Kidney epithelial cell (primary cell): Measurements from ENCODE around the gene FADS3. TPM values are rescaled to one million over a fixed set of nuclear protein-coding genes. Genes with fewer than 3 reads are reported as not detected.
A peak's percentile ranks its signal among the peaks of the same experiment; 100 is the strongest.

Source experiments
- DNase-seq: peaks from one replicate; pipeline ENCODE4 v3.0.0-alpha.2; 2010; ENCODE audit warnings: low read depth
- H3K27me3 ChIP-seq: 2 replicates; pipeline ENCODE4 v1.6.0; 2011; ENCODE audit warnings: low read length; ENCODE audit not compliant: control insufficient read depth, insufficient read depth
- H3K36me3 ChIP-seq: 2 replicates; pipeline ENCODE4 v1.5.1; 2011; ENCODE audit warnings: low read length; ENCODE audit not compliant: control insufficient read depth, insufficient read depth
- H3K4me3 ChIP-seq: 2 replicates; pipeline ENCODE4 v1.5.1; 2011; ENCODE audit warnings: low read depth, mild to moderate bottlenecking, control low read depth, low read length
- total RNA-seq: library from RNA; depleted of rRNA; stranded (reverse); fragments of >200 nt; gene quantifications from 2 replicates; pipeline ENCODE4 v1.2.3, GENCODE V29; 2015
- TF ChIP-seq, protein P1 (sequence below): IDR thresholded peaks from 2 replicates; pipeline ENCODE4 v1.5.1; 2011; ENCODE audit warnings: mild to moderate bottlenecking, moderate library complexity, low read length, control low read depth, inconsistent platforms; ENCODE audit not compliant: insufficient read depth, poor library complexity, severe bottlenecking

The FADS3 gene
- total RNA-seq, 1 donor from 2014 or later: 152 TPM

DNA sequence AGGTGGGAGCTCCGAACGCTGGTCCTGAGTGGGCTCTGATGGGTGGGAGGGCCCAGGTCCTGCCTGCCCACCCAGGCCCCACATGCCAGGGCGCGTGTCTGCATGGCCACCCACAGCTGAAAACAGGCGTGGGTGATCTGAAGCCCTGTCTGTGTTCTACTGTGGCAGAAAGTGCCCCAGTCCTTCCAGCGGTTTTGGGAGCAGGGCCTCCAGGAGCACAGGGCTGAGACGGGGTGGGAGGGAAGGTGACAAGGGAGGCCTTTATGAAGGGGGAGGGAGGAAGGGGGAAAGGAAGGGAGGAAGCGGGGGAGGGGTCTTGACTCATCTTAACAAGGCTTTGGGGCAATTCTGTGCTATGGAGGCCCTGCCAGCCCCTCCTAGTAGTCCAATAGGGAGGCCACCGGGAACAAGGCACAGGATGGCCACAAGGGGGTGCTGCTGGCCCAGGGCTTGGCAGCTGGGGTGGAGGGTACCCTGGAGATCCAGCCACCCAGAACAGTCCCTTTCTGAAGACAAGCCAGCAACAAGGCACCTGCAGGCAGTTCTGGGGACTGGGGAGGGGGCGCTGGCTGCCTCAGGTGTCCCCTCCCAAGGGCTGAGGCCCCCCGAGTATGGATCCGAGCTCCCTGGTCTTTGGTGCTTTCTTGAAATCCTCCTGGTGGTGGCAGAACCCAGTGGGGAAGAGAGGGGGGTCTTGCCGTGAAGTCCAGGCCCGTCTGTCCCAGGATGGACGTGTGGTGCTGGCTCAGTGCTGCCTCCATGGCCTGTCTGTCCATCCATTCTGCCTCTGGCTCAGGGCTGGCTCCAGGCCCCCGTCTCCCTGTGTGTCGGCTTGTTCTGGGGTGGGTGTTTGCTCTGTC, 6.3 kb upstream of the FADS3 start:
- Histone ChIP-seq H3K27me3 (no peaks in the 10 kb centered on the region), H3K4me3 (no peak overlapping the region), H3K36me3 (no peaks in the 10 kb centered on the region)
- TF ChIP-seq, protein P1, sequence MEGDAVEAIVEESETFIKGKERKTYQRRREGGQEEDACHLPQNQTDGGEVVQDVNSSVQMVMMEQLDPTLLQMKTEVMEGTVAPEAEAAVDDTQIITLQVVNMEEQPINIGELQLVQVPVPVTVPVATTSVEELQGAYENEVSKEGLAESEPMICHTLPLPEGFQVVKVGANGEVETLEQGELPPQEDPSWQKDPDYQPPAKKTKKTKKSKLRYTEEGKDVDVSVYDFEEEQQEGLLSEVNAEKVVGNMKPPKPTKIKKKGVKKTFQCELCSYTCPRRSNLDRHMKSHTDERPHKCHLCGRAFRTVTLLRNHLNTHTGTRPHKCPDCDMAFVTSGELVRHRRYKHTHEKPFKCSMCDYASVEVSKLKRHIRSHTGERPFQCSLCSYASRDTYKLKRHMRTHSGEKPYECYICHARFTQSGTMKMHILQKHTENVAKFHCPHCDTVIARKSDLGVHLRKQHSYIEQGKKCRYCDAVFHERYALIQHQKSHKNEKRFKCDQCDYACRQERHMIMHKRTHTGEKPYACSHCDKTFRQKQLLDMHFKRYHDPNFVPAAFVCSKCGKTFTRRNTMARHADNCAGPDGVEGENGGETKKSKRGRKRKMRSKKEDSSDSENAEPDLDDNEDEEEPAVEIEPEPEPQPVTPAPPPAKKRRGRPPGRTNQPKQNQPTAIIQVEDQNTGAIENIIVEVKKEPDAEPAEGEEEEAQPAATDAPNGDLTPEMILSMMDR: peak; percentile 92
- no peak for DNase-seq

- TF ChIP-seq, protein P1: no peak
- Histone ChIP-seq H3K27me3 (no peaks in the 10 kb centered on the region), H3K4me3 (no peak overlapping the region), H3K36me3 (no peaks in the 10 kb centered on the region)
- no peak for DNase-seq
These were observed 5.5 kb upstream of the FADS3 start for GRCh38 chr11:61896665-61897386.

DNA sequence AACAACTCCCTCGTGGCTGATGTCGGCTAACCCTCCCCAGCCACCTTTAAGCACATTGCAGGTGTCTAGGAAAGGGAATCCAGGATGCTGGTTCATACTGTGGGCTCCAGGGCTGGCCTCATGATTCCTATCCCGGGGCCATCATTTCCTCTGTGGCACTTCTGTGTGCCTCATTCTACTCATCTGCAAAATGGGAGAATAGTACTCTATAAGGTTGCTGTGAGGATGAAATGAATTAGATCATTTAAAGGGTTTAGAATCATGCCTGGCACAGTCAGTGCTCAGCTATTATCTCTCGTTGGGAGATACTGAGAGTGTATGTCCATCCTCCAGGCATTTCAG, 4.3 kb upstream of the FADS3 start:
- no peak for DNase-seq
- TF ChIP-seq, protein P1: no peak
- Histone ChIP-seq H3K36me3 (no peaks in the 10 kb centered on the region), H3K27me3 (no peaks in the 10 kb centered on the region), H3K4me3 (no peak overlapping the region)

DNA sequence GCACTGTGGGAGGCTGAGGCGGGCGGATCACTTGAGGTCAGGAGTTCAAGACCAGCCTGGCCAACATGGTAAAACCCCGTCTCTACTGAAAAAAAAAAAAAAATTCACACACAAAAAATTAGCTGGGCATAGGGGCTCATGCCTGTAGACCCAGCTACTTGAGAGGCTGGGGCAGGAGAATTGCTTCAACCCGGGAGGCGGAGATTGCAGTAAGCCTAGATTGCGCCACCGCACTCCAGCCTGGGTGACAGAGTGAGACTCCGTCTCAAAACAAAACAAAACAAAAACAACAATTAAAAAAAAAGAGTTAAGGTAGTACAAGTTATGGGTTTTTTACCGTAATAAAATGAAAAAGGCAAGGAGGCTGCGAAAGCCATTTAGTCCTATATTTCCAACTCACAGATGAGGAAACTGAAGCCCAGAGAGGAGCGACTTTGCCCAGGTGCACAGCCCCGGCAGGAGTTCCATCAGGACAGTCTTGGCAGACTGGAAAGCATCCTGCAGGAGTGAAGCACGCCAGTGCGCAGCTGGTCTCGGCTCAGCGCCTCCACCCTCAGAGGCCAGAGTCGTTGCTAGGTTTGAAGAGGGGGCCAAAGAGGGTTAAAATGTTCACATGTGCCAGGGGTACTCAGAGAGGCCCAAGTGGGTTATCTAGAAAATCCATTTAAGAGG, 3.8 kb upstream of the FADS3 start:
- TF ChIP-seq, protein P1: no peak
- H3K27me3 ChIP-seq: no peaks in the 10 kb centered on the region
- no peak overlapping the region for H3K4me3 ChIP-seq

GRCh38 chr11:61893981-61894380, 2.6 kb upstream of the FADS3 start:
- no peak overlapping the region for H3K4me3 ChIP-seq
- no peaks in the 10 kb centered on the region for H3K27me3 ChIP-seq
- no peaks in the 10 kb centered on the region for H3K36me3 ChIP-seq
- TF ChIP-seq, protein P1: no peak
- DNase-seq: no peak

More for the DNA sequence above, 3.8 kb upstream of the FADS3 start:
- no peaks in the 10 kb centered on the region for H3K36me3 ChIP-seq
- DNase-seq: no peak
